D721Med (cell line): Measurements from ENCODE around the gene CHST10.

Source experiments
- DNase-seq: peaks from one replicate; pipeline ENCODE4 v3.0.0; 2011; ENCODE audit warnings: low spot score; ENCODE audit not compliant: insufficient read length
- FAIRE-seq: peaks from 2 replicates; lab custom pipeline; 2011; peaks lifted over from hg19 to GRCh38; lab: Jason Lieb, UNC
- TF ChIP-seq, protein P1 (sequence below): IDR thresholded peaks from 2 replicates; pipeline ENCODE4 v1.5.1; 2012; ENCODE audit warnings: mild to moderate bottlenecking, control low read depth; ENCODE audit not compliant: insufficient read depth; ENCODE audit errors: missing control alignments

The CHST10 gene

DNA sequence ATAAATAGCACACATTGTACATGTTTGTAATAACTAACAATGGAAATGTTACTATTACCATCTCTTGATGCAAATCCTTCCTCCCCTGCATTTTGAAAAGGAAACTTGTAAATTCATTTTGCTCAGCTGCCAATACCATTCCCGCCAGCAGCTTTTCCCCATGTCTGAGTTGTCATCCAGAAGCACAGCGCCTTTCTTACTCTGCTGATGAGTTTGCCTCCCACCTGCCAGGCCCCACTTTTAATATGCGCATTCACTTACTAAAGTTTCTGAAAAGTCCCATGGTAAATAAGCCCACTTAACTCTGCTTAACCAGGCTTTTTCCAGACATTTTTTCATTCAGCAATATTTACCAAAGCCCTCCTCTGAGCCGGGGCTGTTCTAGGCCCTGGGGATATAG, 3.9 kb downstream of the CHST10 start:
- FAIRE-seq, result no peak
- TF ChIP-seq, protein P1, sequence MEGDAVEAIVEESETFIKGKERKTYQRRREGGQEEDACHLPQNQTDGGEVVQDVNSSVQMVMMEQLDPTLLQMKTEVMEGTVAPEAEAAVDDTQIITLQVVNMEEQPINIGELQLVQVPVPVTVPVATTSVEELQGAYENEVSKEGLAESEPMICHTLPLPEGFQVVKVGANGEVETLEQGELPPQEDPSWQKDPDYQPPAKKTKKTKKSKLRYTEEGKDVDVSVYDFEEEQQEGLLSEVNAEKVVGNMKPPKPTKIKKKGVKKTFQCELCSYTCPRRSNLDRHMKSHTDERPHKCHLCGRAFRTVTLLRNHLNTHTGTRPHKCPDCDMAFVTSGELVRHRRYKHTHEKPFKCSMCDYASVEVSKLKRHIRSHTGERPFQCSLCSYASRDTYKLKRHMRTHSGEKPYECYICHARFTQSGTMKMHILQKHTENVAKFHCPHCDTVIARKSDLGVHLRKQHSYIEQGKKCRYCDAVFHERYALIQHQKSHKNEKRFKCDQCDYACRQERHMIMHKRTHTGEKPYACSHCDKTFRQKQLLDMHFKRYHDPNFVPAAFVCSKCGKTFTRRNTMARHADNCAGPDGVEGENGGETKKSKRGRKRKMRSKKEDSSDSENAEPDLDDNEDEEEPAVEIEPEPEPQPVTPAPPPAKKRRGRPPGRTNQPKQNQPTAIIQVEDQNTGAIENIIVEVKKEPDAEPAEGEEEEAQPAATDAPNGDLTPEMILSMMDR, result no peak
- DNase-seq, result no peak

DNA sequence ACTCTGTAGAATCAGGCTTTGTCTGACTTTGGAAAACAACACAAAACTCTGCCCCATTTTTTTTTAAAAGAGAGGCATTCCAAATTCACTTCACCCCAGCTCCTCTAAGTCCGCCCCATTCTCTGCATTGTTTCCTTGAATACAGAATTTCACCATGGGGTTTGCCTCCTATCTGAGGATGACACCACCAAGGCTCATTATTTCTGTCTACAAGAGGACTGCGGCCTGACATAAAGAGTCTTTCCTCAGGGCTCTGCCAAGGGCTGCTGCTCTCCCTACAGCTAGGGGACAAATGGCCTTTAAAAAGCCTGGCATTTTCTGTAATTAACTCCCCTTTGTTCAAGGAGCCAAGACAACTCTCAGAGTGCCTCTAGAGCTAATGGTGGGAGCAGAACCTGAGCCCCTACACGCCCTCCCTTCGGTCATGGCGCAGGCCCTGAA, 4.6 kb downstream of the CHST10 start:
- FAIRE-seq, result no peak

DNA sequence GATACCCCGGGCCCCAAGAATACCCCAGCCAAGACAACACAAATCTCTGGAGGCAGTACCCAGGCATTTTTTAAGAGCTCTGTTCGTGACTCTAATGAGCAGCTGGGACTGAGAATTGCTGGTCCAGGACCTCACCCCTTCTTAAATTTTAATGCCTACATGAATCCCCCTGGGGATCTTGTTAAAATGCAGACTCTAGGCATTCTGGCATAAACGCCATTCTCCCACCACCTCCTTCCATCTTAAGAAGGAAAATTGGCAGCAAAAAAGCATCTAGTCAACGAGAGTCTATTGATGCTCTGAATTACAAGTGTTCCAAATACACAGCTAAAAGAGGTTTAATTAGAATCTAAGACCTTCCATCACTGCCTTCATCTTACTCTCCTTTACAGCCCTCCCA, 5.0 kb downstream of the CHST10 start:
- TF ChIP-seq, protein P1, result no peak
- DNase-seq (no peak), FAIRE-seq (no peak)

More for the DNA sequence above, 4.6 kb downstream of the CHST10 start:
- TF ChIP-seq, protein P1, result no peak
- DNase-seq, result no peak

DNA sequence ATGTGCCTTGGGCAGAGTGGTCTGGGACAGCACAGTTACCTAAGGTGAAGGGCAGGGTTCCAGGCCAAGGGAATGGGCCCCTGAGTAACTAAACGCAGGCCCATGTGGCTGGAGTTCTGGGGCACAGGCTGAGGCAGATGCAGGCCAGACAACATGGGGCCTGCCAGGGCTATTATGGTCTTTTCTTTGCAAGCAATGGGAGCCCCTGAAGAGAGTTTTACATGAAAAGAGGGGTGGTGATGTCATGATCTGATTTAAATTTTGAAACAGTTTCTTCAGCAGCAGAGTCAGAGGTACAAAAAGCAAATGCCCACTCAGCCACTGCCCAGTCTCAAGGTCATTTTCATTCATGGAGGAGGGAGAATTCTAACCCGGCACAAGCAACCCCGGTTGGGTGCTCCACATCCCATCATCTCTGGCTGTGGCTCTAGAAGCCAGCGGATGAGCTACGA, 5.6 kb downstream of the CHST10 start:
- TF ChIP-seq, protein P1, result no peak
- FAIRE-seq, result no peak
- no peak for DNase-seq

DNA sequence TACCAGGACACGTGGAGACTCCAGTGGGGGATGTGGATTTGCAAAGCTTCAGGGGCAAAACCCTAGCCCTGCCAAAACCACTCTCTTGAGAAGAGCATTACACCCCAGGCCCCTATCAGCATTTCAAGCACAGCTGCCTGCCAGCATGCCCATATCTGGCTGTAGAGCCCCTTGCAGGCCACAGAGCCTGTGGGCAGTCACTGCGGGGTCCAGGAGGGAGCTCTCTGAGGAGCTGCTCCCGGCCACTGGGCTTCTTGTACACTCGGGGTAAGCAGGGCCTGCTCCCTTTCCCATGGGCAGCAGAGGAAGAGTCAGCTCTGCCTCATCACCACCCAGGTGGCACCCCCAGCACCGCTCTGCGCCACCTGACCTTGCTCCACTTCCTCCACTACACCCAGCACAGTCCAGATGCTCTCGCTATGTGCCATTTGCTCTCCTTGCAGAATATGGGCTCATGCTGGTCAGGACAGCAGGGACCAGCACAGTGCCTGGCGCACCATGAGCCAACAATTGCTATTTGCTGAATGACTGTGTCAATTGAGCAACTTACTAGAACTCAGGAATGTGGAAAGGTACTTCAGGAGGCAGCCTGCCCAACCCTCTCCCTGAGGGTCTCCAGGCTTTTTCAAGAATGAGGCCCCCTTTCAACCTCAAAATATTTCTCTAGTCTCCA, 7.4 kb downstream of the CHST10 start:
- DNase-seq (no peak), FAIRE-seq (no peak)
- TF ChIP-seq, protein P1, result no peak

DNA sequence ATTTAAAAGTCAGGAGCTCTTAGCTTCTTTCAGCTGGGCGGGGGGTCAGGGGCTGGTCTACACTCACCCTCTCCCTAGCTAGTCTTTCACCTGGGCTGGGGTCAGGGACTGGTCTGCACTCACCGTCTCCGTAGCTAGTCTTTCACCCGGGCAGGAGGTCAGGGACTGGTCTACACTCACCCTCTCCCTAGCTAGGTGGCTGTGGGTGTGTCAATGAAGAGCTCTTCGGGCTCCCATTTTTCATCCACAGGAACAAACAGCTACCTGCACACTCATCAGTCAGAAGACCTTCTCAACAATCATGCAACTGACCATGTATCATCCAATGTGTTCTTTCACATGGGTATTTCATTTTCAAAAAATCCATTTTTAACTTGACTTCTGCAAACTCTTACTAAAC, 8.0 kb downstream of the CHST10 start:
- FAIRE-seq (no peak), DNase-seq (no peak)
- TF ChIP-seq, protein P1, result no peak

DNA sequence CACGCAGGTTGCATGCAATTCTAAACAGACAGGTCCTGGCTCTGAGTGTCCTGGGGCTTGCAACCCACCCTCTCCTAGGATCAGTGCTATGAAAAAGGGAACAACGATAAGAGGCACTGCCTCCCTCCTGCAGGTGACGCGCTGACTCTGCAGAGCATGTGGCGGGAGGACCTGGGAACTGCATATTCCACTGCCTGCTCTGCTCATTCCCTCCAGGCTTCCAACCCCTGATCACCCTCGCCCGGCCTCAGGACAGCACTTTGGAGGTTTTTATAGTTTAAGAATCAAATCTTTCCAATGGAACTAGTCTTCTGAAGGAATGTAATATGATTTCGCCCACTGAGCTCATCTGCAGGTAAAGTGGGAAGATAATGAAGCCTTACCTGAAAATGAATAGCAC, 8.5 kb downstream of the CHST10 start:
- no peak for FAIRE-seq

More for the DNA sequence above, 8.5 kb downstream of the CHST10 start:
- DNase-seq, result no peak
- TF ChIP-seq, protein P1, result no peak
